ENCODE results near the gene NAA80. TPM values are rescaled to one million over a fixed set of nuclear protein-coding genes. Genes with fewer than 3 reads are reported as not detected.
"Not testable (repeated sequence)": the region's sequence is repeated elsewhere in the genome, so short reads cannot be mapped to it uniquely, and the experiment has no call there.

The NAA80 gene
- total RNA-seq, 1 donor from 2014 or later = 4.9 TPM

- DNase-seq (ENCODE audit: low spot score) = no peak
- ATAC-seq = no peak
These were observed 18.1 kb upstream of the NAA80 start for GRCh38 chr3:50317300-50317699.

- no peak for DNase-seq (ENCODE audit: low spot score)
- ATAC-seq = no peak
These were observed 17.5 kb upstream of the NAA80 start for GRCh38 chr3:50316657-50317242.

- ATAC-seq (peak; percentile 5), DNase-seq (ENCODE audit: low spot score) (no peak)
These were observed 15.6 kb upstream of the NAA80 start for GRCh38 chr3:50314816-50315215.

GRCh38 chr3:50314342-50314741 lies 15.1 kb upstream of the NAA80 start:
- peak; percentile 66 for ATAC-seq
- DNase-seq (ENCODE audit: low spot score) = no peak

- ATAC-seq; DNase-seq (ENCODE audit: low spot score): not testable (repeated sequence)
These were observed 12.8 kb upstream of the NAA80 start for GRCh38 chr3:50312041-50312440.

GRCh38 chr3:50304601-50305000 lies 5.4 kb upstream of the NAA80 start:
- no peak for ATAC-seq
- DNase-seq (ENCODE audit: low spot score) = no peak

GRCh38 chr3:50303013-50303815 lies 4.0 kb upstream of the NAA80 start, which contains the start of gene HYAL1:
Gene HYAL1, minus strand, starts transcription at chr3:50303574. Its CDS starts 618 bp downstream, at chr3:50302956.
- peak; percentile 64 for ATAC-seq
- peak; percentile 97 for DNase-seq (ENCODE audit: low spot score)

GRCh38 chr3:50302095-50303012 lies 3.1 kb upstream of the NAA80 start:
- ATAC-seq = peak; percentile 45
- peak; percentile 90 for DNase-seq (ENCODE audit: low spot score)

- no peak for DNase-seq (ENCODE audit: low spot score)
These were observed 1.6 kb upstream of the NAA80 start for GRCh38 chr3:50300681-50301254.

GRCh38 chr3:50299929-50300680 lies 900 bp upstream of the NAA80 start:
- DNase-seq (ENCODE audit: low spot score) (peak; percentile 59), ATAC-seq (no peak)

More at GRCh38 chr3:50300681-50301254, 1.6 kb upstream of the NAA80 start:
- ATAC-seq = no peak

- DNase-seq (ENCODE audit: low spot score) (no peak), ATAC-seq (no peak)
These were observed 378 bp upstream of the NAA80 start for GRCh38 chr3:50299638-50299928.

GRCh38 chr3:50297896-50298725 lies 1.1 kb downstream of the NAA80 start:
- no peak for ATAC-seq
- DNase-seq (ENCODE audit: low spot score) = peak; percentile 55

- DNase-seq (ENCODE audit: low spot score) = peak; percentile 61
- no peak for ATAC-seq
These were observed 1.8 kb downstream of the NAA80 start for GRCh38 chr3:50297384-50297775.

GRCh38 chr3:50296721-50297383 lies 2.4 kb downstream of the NAA80 start:
- DNase-seq (ENCODE audit: low spot score) = peak; percentile 49
- no peak for ATAC-seq

- ATAC-seq (no peak), DNase-seq (ENCODE audit: low spot score) (no peak)
These were observed 3.4 kb downstream of the NAA80 start for GRCh38 chr3:50295553-50296431.

- DNase-seq (ENCODE audit: low spot score) (no peak), ATAC-seq (no peak)
These were observed 4.5 kb downstream of the NAA80 start for GRCh38 chr3:50294492-50295403.

- DNase-seq (ENCODE audit: low spot score) = no peak
- ATAC-seq = no peak
These were observed 5.1 kb downstream of the NAA80 start for GRCh38 chr3:50294089-50294488.
